Osteoblast (primary cell): ENCODE results near the gene IFFO2. TPM values are rescaled to one million over a fixed set of nuclear protein-coding genes. Genes with fewer than 3 reads are reported as not detected.

ENCODE experiments used
- DNase-seq: peaks from one replicate; pipeline ENCODE4 v3.0.0; 2011; ENCODE audit warnings: low spot score, mixed read lengths; ENCODE audit not compliant: insufficient read length; ENCODE audit errors: missing footprints
- H2AFZ ChIP-seq: 2 replicates; pipeline ENCODE4 v1.6.0; 2011; ENCODE audit warnings: mild to moderate bottlenecking, low read length
- H3K27ac ChIP-seq: 2 replicates; pipeline ENCODE4 v1.5.1; 2011; ENCODE audit warnings: mild to moderate bottlenecking, low read depth, low read length, moderate library complexity
- H3K27me3 ChIP-seq: 2 replicates; pipeline ENCODE4 v1.6.0; 2012; ENCODE audit warnings: mild to moderate bottlenecking, control low read depth, inconsistent platforms, low read length, moderate library complexity; ENCODE audit not compliant: insufficient read depth
- H3K36me3 ChIP-seq: 2 replicates; pipeline ENCODE4 v1.5.1; 2011; ENCODE audit warnings: mild to moderate bottlenecking, low read length, control low read depth, moderate library complexity; ENCODE audit not compliant: insufficient read depth
- H3K4me1 ChIP-seq: 2 replicates; pipeline ENCODE4 v1.5.1; 2011; ENCODE audit warnings: mild to moderate bottlenecking, low read length, control low read depth, moderate library complexity; ENCODE audit not compliant: insufficient read depth
- H3K4me2 ChIP-seq: 2 replicates; pipeline ENCODE4 v1.6.0; 2011; ENCODE audit warnings: mild to moderate bottlenecking, low read length; ENCODE audit not compliant: insufficient read depth
- H3K4me3 ChIP-seq: fragments of 200-600 bp; sonication (generic); 3 replicates; pipeline ENCODE4 v1.5.1; 2012; ENCODE audit warnings: mild to moderate bottlenecking, low read length, inconsistent platforms; ENCODE audit not compliant: insufficient read depth
- H3K79me2 ChIP-seq: 2 replicates; pipeline ENCODE4 v1.6.0; 2012; ENCODE audit warnings: mild to moderate bottlenecking, low read length, control low read depth, inconsistent platforms; ENCODE audit not compliant: insufficient read depth
- H3K9me3 ChIP-seq: 2 replicates; pipeline ENCODE4 v1.5.1; 2011; ENCODE audit warnings: low read depth, low read length, control low read depth
- H4K20me1 ChIP-seq: 2 replicates; pipeline ENCODE4 v1.6.0; 2012; ENCODE audit warnings: mild to moderate bottlenecking, low read length, control low read depth; ENCODE audit not compliant: insufficient read depth
- total RNA-seq: library from RNA; depleted of rRNA; stranded (reverse); fragments of >200 nt; gene quantifications from 2 replicates; pipeline ENCODE4 v1.2.3, GENCODE V29; 2012
- TF ChIP-seq, protein P1 (sequence below): IDR thresholded peaks from 2 replicates; pipeline ENCODE4 v1.5.1; 2011; ENCODE audit warnings: mild to moderate bottlenecking, low read depth, low read length, moderate library complexity; ENCODE audit errors: extremely low read depth

Gene IFFO2
- total RNA-seq, 1 donor, result 10.9 TPM

DNA sequence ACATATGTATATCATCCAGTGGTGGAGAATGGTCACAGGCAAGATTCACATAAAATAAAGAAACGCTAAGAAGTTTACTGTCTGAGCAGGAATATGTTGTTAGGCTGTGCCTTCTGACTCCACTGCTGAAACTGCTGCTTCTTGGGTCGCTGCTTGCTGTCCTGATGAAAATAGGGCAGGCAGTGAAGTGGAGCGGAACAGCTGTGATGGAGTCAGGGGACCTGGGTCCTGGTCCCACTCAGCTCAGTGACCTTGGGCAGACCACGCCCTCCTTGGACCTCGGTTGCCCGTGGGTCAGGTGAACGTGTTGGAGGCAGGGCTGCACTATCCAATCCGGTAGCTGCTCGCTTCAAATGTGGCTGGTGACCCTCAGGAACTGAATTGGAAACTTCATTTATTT lies 33.4 kb upstream of the IFFO2 start:
- Histone ChIP-seq H3K4me1 (no peaks in the 10 kb centered on the region), H3K4me2 (no peak overlapping the region), H3K27ac (no peak overlapping the region), H3K27me3 (peaks cover 4% of the 10 kb centered on the region), H3K36me3 (no peaks in the 10 kb centered on the region), H4K20me1 (no peaks in the 10 kb centered on the region), H3K9me3 (no peaks in the 10 kb centered on the region), H2AFZ (no peak overlapping the region), H3K4me3 (no peak overlapping the region), H3K79me2 (no peaks in the 10 kb centered on the region)
- no peak for DNase-seq
- TF ChIP-seq, protein P1, sequence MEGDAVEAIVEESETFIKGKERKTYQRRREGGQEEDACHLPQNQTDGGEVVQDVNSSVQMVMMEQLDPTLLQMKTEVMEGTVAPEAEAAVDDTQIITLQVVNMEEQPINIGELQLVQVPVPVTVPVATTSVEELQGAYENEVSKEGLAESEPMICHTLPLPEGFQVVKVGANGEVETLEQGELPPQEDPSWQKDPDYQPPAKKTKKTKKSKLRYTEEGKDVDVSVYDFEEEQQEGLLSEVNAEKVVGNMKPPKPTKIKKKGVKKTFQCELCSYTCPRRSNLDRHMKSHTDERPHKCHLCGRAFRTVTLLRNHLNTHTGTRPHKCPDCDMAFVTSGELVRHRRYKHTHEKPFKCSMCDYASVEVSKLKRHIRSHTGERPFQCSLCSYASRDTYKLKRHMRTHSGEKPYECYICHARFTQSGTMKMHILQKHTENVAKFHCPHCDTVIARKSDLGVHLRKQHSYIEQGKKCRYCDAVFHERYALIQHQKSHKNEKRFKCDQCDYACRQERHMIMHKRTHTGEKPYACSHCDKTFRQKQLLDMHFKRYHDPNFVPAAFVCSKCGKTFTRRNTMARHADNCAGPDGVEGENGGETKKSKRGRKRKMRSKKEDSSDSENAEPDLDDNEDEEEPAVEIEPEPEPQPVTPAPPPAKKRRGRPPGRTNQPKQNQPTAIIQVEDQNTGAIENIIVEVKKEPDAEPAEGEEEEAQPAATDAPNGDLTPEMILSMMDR, result no peak

DNA sequence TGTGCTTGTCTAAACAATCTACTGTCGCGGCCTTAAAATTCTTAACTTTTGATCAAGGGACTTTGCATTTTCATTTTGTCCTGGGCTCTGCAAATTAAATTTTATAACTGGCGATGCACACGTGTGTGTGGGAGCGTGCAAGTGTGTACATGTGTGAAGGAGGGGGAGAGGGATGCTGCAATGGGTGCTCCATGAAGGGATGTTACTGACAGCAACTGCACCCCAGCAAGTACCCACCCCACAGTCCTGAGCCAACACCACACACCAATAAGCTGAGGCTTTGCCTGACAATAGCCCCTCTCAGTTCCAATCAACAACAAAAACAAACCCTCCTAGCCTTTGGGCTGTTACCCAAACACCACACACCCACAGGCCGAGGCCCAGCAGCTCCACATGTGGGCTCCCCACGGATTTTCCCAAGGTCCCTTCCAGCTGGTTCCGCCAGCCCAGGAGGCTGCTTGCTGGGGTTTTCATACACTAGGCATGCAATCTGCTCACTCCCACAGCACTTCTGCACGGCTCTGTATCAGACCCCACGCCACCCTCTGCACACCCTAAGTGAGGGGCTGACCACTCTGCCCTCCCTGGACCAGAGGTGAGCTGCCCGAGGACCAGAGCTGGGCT lies 32.8 kb upstream of the IFFO2 start:
- no peaks in the 10 kb centered on the region for H3K79me2 ChIP-seq
- TF ChIP-seq, protein P1, result no peak
- H3K36me3 ChIP-seq, result no peaks in the 10 kb centered on the region
- no peaks in the 10 kb centered on the region for H4K20me1 ChIP-seq
- H3K9me3 ChIP-seq, result no peaks in the 10 kb centered on the region
- no peak overlapping the region for H3K4me3 ChIP-seq
- H3K27ac ChIP-seq, result no peak overlapping the region
- H3K4me1 ChIP-seq, result no peaks in the 10 kb centered on the region
- DNase-seq, result no peak
- H2AFZ ChIP-seq, result no peak overlapping the region
- peaks cover 4% of the 10 kb centered on the region for H3K27me3 ChIP-seq
- no peak overlapping the region for H3K4me2 ChIP-seq

DNA sequence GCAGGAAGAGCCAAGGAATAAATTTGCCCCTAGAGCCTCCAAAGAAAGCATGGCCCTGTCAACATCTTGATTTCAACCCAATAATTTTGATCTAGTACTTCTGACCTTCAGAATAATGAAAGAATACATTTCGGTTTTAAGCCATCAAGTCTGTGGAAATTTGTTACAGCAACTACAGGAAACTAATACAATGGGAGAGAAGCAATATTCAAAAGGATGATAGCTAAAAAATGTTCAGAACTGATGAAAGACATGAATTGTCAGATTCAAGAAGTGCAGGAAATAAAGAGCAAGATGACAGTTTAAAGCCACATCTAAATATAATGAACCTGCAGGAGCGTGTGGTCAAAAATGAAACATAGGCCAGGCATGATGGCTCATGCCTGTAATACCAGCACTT lies 24.8 kb upstream of the IFFO2 start:
- Histone ChIP-seq H3K27me3 (peaks cover 29% of the 10 kb centered on the region), H3K79me2 (no peaks in the 10 kb centered on the region), H3K4me2 (no peak overlapping the region), H3K27ac (no peak overlapping the region), H3K4me1 (no peaks in the 10 kb centered on the region), H2AFZ (no peak overlapping the region), H4K20me1 (no peaks in the 10 kb centered on the region), H3K9me3 (no peaks in the 10 kb centered on the region), H3K36me3 (no peaks in the 10 kb centered on the region), H3K4me3 (no peak overlapping the region)
- DNase-seq, result no peak
- TF ChIP-seq, protein P1, result no peak

DNA sequence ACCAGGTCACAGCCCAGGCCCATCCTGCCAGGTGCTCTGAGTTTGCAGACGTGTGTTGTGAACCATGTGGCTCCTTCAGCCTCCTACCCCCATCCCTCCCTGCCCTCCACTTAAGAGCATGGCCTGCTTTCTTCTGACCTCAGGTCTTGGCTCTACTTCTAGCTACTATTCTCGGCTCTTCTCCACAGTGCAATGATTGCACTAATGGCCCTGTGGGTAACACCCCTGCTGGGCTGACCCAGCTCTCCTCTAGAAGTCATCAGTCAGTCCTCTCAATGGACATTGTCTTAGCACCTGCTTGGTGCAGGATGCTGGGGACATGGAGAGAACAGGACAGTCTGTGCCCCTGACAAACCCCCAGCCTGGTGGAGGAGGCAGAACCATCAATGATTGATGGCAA lies 22.2 kb upstream of the IFFO2 start:
- Histone ChIP-seq H3K9me3 (no peaks in the 10 kb centered on the region), H3K4me2 (no peak overlapping the region), H3K4me1 (no peaks in the 10 kb centered on the region), H3K79me2 (no peaks in the 10 kb centered on the region), H3K4me3 (no peak overlapping the region), H3K27me3 (peaks cover 21% of the 10 kb centered on the region), H2AFZ (peak overlapping the region; percentile 22), H3K27ac (no peak overlapping the region), H3K36me3 (no peaks in the 10 kb centered on the region), H4K20me1 (no peaks in the 10 kb centered on the region)
- TF ChIP-seq, protein P1, result no peak
- DNase-seq, result no peak
